HG03159 (cell line): ENCODE data around the gene CD38.
A peak's percentile ranks its signal among the peaks of the same experiment; 100 is the strongest.
"Not testable (repeated sequence)": the region's sequence is repeated elsewhere in the genome, so short reads cannot be mapped to it uniquely, and the experiment has no call there.

ENCODE experiments used
- ATAC-seq: cut with Tn5 transposase; IDR thresholded peaks from one replicate; pipeline ENCODE4 v1.9.1; 2021; ENCODE audit warnings: mild to moderate bottlenecking, moderate library complexity; ENCODE audit not compliant: unreplicated experiment

CD38 gene

DNA sequence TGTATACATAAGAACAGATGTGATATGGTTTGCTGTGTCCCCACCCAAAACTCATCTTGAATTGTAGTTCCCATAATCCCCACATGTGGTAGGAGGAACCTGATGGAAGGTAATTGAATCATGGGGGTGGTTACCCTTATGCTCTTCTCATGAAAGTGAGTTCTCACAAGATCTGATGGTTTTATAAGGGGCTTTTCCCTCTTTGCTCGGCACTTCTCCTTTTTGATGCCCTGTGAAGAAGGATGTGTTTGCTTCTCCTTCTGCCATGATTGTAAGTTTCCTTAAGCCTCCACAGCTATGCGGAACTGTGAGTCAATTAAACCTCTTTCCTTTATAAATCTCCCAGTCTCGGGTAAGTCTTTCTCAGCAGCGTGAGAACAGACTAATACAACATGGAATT, 83.1 kb downstream of the CD38 start:
- not testable (repeated sequence) for ATAC-seq

DNA sequence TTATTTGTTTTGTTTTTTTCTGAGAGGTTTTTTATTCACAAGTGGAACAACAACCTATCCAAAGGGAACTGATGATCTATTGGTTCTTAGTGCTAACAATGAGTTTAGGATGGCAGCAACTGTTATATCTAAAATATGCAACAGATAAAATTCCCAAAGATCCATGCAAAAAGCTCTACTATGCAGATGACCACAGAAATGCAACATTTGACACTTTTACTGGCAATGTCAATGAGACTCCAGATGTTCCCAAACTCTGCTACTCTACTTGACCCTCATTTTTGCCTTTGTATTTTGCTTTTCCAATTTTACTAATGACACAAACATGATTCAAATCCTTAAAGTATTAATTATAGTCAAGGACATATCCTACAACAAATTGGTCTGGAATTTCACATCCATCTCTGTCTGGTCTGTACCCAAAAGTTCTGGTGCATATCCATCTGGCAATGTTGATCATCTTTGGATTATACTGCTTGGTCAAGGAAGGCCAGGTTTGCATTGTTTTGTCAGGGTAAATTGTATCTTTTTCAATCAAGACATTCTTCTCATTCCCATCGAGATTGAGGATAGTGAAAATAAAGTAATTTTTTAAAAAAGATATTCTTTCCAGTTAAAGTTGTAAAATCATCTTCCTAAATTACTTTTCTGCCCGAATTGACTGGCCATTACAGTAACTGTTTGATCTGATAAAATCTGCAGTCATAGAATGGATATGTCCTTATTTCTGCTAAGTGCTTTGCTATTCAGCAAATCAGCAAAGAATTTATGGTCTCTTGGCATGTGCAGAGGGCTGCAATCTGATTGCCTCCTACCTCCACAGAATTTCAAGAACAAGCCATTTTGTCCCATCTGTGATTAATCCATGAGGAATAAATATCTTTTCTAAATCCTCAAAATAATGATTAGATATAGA, 86.8 kb downstream of the CD38 start:
- no peak for ATAC-seq

DNA sequence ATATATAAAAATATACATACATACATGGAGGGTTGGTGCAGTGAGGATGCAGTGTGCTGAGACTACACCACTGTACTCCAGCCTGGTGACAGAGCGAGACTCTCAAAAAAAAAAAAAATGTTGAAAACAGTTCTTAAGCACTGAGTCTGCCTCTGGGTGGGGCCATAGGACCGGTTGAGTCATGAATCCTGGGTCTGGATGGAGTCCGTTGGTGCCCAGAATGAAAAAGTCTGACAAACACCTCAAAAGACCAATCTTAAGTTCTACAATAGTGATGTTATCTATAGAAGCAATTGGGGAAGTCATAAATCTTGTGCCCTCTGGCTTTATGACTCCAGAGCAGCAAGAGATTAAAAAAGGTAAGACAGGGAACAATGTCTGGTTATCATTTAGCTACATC, 90.0 kb downstream of the CD38 start:
- ATAC-seq: no peak

DNA sequence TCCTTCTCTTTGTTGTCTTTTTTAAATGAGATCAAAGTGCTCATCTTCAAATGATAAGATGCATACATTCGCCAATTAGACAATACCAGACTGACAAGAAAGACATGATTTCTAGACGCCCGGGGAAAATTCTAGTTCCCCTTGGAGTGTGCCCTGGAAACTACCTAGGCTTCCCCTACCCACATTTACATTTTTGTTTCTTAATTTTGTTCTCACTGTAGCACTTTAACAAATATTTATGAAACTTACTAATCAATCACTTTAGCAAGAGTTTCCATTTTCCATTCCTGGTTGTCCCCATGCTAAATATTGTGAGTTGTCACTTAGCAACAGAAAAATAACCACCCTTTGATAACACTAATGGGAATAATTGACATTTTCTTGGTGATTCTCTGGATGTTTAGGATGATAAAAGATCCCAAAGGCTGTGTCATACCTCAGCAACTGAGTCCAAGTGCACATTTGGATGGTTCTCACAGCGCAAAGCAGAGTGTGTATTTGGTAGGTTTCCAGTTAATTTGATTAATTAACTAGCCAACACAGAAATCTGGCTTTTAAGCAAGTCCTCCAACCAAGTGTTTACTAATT, 90.8 kb downstream of the CD38 start:
- ATAC-seq: no peak

- no peak for ATAC-seq
Measured at GRCh38 chr4:15870079-15870478, 92.0 kb downstream of the CD38 start.

- ATAC-seq: no peak
Measured at GRCh38 chr4:15870921-15871664, 93.0 kb downstream of the CD38 start.

DNA sequence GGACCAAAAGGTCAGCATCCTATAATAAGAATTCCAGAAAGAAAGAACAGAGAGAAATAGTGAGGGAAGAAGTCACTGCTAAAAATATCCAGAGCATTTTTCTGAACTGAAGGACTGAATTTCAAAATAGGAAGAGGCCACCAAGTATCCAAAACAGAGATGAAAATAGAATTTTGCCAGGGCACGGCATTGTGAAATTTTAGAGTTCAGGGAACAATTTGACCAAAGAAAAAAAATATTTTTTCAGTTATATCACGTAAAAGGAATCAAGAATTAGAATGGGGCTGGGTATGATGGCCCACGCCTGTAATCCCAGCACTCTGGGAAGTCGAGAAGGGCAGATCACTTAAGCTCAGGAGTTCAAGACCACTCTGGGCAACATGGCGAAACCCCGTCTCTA, 95.0 kb downstream of the CD38 start:
- ATAC-seq: no peak

DNA sequence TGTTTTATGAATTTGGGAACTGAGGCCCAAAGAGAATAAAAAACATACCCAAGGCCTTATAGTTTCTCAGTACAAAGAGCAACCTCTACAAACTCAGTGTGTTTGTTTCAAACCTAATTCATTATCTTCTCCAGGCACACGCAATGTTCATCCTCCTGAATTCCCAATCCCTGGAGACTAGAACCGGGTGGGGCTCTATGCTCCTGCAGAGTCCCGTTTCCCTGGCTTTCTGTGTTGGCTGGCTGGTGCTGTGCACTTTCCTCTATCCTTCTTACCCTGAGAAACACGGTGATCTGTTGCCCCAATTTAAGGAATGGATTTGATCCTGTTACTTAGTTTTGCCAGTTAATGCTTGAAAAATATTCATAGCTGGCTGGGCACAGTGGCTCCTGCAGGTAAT, 96.5 kb downstream of the CD38 start:
- no peak for ATAC-seq

GRCh38 chr4:15875663-15876460, 97.7 kb downstream of the CD38 start:
- ATAC-seq: no peak

DNA sequence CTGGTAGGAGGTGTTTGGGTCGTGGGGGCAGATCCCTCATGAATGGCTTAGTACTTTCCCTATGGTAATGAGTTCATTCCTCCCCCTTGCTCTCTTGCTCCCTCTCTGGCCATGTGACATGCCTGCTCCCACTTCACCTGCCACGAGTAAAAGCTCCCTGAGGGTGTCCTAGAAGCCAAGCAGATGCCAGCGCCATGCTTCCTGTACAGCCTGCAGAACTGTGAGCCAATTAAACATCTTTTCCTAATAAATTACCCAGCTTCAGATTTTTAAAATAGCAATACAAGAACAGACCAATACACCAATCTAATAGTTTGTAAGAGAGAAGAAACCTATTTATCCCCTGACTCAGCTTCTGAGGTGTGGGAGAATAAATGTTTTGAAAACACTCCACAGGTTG, 99.9 kb downstream of the CD38 start:
- ATAC-seq: no peak

- no peak for ATAC-seq
Measured at GRCh38 chr4:15881820-15882219, 103.7 kb downstream of the CD38 start.

DNA sequence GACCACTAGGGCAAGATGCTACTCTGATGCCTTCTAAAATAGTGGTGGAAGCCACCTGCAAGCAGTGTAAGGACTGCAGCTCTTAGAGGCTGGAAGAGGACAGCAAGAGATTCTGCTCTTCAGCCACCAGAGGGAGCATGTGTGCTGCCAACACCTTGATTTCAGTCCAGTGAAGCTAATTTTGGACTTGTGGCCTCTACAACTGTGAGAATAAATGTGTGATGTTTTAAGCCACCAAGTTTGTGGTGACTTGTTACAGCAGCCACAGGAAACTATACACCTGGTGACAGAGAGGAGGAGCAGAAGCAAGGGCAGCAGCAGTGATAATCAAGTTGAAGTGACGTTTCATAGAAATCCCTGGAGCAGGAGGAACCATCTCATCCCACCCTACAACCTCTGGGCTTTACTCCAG, 104.6 kb downstream of the CD38 start:
- ATAC-seq: peak; percentile 95

GRCh38 chr4:15883610-15884243, 105.6 kb downstream of the CD38 start:
- no peak for ATAC-seq

- ATAC-seq: no peak
Measured at GRCh38 chr4:15884666-15885065, 106.5 kb downstream of the CD38 start.

DNA sequence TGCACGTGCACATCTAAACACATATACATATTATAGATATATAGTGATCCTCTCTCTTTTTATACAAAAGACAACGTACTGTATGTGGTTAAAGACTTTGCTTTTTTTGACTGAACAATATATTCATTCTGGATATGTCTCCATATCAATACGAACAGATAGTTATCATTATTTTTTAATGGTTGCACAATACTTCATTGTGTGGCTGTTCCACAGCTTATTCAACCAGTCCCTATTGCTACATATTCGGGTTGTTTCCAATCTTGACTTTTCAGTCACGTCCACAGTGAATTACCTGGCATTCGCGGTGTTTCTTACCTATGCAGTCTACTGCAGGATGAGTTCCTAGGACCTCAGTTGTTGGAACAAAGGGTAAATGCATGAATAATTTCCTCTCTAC, 107.3 kb downstream of the CD38 start:
- no peak for ATAC-seq

- no peak for ATAC-seq
Measured at GRCh38 chr4:15888515-15888914, 110.4 kb downstream of the CD38 start.

DNA sequence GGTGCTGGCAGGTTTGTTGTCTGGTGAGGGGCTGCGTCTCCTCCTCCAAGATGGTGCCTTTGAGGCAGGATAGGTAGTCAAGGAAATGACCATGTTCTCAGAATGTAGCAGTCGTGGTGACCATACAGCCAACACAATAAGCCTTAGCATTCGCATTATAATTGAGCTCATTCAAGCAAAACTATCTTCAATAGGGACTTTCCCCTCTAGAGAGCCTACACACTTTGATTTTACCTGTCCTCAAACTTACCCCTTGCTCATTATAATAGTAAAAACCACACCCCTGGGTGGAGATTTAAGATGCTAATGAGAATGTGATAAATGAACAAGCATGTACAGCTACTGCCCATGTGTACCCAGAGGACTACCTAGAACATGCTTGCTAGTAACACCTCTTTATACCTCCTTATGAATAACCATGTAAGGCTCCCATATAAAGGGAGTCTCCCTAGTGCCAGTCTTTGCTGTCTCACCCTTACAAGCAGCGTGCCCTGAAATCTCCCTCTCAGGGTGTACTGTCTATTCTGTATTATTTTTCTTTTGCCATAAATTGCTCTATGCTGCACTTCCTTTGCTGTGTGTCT, 112.2 kb downstream of the CD38 start:
- no peak for ATAC-seq

DNA sequence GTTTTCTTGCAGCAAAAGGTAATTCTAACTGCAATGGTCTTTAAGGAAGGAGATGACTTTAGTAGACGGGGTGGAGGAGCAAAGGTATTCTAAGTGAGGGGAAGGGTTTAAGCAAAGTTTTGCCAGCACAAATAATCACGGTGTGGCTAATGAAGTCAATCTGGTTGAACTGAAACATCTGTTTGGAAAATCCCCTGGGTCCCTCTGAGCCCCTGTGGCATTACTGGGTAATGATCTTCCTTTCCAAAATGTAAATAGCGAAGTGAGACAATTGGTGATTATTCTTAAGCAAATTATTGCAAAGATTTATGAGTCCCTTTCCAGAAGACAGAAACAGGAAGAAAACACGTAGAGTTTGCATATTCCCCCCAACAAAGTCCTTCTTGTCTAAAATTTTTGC, 113.2 kb downstream of the CD38 start:
- ATAC-seq: peak; percentile 78

DNA sequence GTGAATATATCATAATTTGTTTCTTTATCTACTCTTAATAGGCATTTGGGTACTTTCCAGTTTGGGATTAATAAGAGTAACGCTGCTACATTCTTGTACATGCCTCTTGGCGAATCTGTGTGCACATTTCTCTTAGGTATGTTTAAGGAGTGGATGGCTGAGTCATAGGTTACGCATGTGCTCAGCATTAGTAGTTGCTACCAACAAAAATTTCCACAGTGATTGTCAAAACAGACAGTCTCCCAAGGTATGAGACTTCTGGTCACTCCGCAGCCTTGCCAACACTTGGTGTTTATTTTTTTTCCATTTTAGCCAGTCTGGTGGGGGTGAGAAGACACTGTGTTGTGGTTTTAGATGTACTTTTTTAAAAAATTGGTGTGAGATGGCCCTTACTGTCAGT, 115.8 kb downstream of the CD38 start:
- no peak for ATAC-seq

DNA sequence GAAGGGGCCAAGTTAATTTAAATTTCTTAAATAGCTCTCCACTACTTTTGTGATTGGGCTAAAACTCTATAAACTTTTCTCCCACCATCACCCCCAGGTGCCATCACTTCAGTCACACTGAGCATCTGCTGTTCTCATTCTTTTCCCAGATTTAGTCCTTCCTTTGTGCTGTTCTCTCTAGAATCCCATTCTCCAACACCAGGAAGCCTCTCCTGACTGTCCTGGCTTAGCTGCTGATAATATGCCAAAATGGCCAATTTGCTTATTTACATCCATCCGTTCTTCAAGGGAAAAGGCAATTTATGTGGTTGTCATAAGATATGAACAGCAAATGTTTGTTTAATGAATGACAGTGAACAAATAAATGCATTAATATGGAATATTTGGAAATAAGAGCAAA, 116.3 kb downstream of the CD38 start:
- ATAC-seq: no peak
